ENCODE data around the gene PKHD1.

The PKHD1 gene

GRCh38 chr6:51663525-51663924, 423.9 kb downstream of the PKHD1 start:
- no peak for TF ChIP-seq ISL1 (CRISPR knock-in tag; IDR thresholded peaks at IDR 0.05)
- TF ChIP-seq, protein P1, sequence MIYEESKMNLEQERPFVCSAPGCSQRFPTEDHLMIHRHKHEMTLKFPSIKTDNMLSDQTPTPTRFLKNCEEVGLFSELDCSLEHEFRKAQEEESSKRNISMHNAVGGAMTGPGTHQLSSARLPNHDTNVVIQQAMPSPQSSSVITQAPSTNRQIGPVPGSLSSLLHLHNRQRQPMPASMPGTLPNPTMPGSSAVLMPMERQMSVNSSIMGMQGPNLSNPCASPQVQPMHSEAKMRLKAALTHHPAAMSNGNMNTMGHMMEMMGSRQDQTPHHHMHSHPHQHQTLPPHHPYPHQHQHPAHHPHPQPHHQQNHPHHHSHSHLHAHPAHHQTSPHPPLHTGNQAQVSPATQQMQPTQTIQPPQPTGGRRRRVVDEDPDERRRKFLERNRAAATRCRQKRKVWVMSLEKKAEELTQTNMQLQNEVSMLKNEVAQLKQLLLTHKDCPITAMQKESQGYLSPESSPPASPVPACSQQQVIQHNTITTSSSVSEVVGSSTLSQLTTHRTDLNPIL (CRISPR knock-in tag; IDR thresholded peaks at IDR 0.05; ENCODE audit: low read depth): no peak
- no peak for TF ChIP-seq BACH2 (CRISPR knock-in tag; IDR thresholded peaks at IDR 0.05; ENCODE audit: borderline replicate concordance)
- no peak for TF ChIP-seq ZFP3 (CRISPR knock-in tag; IDR thresholded peaks at IDR 0.05)
- TF ChIP-seq, protein P2, sequence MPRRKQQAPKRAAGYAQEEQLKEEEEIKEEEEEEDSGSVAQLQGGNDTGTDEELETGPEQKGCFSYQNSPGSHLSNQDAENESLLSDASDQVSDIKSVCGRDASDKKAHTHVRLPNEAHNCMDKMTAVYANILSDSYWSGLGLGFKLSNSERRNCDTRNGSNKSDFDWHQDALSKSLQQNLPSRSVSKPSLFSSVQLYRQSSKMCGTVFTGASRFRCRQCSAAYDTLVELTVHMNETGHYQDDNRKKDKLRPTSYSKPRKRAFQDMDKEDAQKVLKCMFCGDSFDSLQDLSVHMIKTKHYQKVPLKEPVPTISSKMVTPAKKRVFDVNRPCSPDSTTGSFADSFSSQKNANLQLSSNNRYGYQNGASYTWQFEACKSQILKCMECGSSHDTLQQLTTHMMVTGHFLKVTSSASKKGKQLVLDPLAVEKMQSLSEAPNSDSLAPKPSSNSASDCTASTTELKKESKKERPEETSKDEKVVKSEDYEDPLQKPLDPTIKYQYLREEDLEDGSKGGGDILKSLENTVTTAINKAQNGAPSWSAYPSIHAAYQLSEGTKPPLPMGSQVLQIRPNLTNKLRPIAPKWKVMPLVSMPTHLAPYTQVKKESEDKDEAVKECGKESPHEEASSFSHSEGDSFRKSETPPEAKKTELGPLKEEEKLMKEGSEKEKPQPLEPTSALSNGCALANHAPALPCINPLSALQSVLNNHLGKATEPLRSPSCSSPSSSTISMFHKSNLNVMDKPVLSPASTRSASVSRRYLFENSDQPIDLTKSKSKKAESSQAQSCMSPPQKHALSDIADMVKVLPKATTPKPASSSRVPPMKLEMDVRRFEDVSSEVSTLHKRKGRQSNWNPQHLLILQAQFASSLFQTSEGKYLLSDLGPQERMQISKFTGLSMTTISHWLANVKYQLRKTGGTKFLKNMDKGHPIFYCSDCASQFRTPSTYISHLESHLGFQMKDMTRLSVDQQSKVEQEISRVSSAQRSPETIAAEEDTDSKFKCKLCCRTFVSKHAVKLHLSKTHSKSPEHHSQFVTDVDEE (CRISPR knock-in tag; IDR thresholded peaks at IDR 0.05): no peak
- TF ChIP-seq CSRNP3 (CRISPR knock-in tag; IDR thresholded peaks at IDR 0.05): no peak
- TF ChIP-seq ZNF70 (CRISPR knock-in tag; IDR thresholded peaks at IDR 0.05): no peak
- no peak for TF ChIP-seq OSR1 (CRISPR knock-in tag; IDR thresholded peaks at IDR 0.05)
- ATAC-seq: no peak

DNA sequence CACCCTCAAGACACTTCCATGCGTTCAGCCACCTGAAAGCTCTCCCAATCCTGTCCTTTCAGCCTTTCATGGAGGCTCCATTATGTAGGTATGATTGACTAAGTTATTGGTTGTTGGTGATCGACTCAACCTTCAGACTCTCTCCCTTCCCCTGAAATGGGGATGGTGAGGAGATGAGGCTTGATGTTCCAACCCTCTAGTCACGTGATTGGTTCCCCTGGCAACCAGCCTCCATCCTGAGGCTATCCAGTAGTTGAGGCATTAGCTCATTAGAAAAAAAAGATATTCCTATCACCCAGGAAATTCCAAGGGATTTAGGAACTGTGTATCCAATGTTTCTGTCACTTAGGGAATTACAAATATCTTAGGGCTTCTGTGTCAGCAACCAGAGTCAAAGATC, 426.6 kb downstream of the PKHD1 start:
- no peak for ATAC-seq
- TF ChIP-seq ESRRG (CRISPR knock-in tag; IDR thresholded peaks at IDR 0.05): no peak
- no peak for TF ChIP-seq RARB (CRISPR knock-in tag; IDR thresholded peaks at IDR 0.05)
- TF ChIP-seq TOX (CRISPR knock-in tag; IDR thresholded peaks at IDR 0.05; ENCODE audit: borderline replicate concordance): no peak
- no peak for TF ChIP-seq ZFP3 (CRISPR knock-in tag; IDR thresholded peaks at IDR 0.05)
- no peak for TF ChIP-seq POU6F1 (CRISPR knock-in tag; IDR thresholded peaks at IDR 0.05; ENCODE audit: borderline replicate concordance, low read depth)

- no peak for TF ChIP-seq ZFP3 (CRISPR knock-in tag; IDR thresholded peaks at IDR 0.05)
- TF ChIP-seq, protein P2 (CRISPR knock-in tag; IDR thresholded peaks at IDR 0.05): no peak
- TF ChIP-seq BACH2 (CRISPR knock-in tag; IDR thresholded peaks at IDR 0.05; ENCODE audit: borderline replicate concordance): no peak
- TF ChIP-seq TOX (CRISPR knock-in tag; IDR thresholded peaks at IDR 0.05; ENCODE audit: borderline replicate concordance): no peak
- TF ChIP-seq ZNF565 (CRISPR knock-in tag; conservative IDR thresholded peaks at IDR 0.05; ENCODE audit: low read depth): no peak
- no peak for TF ChIP-seq TCF4 (CRISPR knock-in tag; IDR thresholded peaks at IDR 0.05; ENCODE audit: borderline replicate concordance)
- TF ChIP-seq ESRRG (CRISPR knock-in tag; IDR thresholded peaks at IDR 0.05): no peak
- no peak for TF ChIP-seq OSR1 (CRISPR knock-in tag; IDR thresholded peaks at IDR 0.05)
- TF ChIP-seq RARB (CRISPR knock-in tag; IDR thresholded peaks at IDR 0.05): no peak
- no peak for TF ChIP-seq ZNF70 (CRISPR knock-in tag; IDR thresholded peaks at IDR 0.05)
- ATAC-seq: no peak
Observed at GRCh38 chr6:51657491-51657890, 429.9 kb downstream of the PKHD1 start.

DNA sequence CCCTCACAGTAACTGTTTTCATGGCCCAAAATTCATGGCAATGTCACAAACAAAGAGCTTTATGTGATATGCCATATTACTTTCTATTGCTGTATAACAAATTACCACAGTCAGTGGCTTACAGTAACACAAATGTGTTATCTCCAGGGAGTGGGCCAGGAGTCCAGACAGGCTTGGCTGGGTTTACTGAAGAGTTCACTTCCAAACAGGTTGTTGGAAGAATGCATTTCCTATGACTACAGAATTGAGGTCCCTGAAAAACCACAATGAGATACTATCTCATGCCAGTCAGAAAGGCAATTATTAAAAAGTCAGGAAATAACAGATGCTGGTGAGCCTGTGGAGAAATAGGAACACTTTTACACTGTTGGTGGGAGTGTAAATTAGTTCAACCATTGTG, 431.9 kb downstream of the PKHD1 start:
- no peak for ATAC-seq
- no peak for TF ChIP-seq ZFP3 (CRISPR knock-in tag; IDR thresholded peaks at IDR 0.05)
- TF ChIP-seq RARB (CRISPR knock-in tag; IDR thresholded peaks at IDR 0.05): no peak

DNA sequence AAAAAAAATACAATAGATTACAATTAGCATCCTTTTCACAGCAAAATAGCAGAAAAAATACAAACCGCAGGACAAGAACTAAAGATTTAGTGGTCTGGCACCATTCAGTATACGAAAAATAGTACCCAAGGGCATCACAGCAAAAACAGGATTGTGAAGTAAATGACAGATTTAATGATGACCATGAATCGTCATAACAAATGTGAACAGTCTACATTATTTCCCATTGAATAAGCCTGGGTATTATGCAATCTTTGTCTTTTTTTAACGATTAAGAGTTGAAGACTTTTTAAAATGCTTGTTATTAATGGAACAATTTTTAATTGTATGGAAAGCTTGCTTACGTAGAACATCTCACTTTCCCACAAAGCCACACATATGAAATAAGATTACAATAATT, 432.8 kb downstream of the PKHD1 start:
- no peak for ATAC-seq
- TF ChIP-seq GLIS3 (CRISPR knock-in tag; IDR thresholded peaks at IDR 0.05): no peak
- no peak for TF ChIP-seq CSDC2 (CRISPR knock-in tag; IDR thresholded peaks at IDR 0.05)
- no peak for TF ChIP-seq CSRNP3 (CRISPR knock-in tag; IDR thresholded peaks at IDR 0.05)
- no peak for TF ChIP-seq ZNF70 (CRISPR knock-in tag; IDR thresholded peaks at IDR 0.05)
- TF ChIP-seq BACH2 (CRISPR knock-in tag; IDR thresholded peaks at IDR 0.05; ENCODE audit: borderline replicate concordance): no peak
- no peak for TF ChIP-seq POU6F1 (CRISPR knock-in tag; IDR thresholded peaks at IDR 0.05; ENCODE audit: borderline replicate concordance, low read depth)
- TF ChIP-seq PPARA (CRISPR knock-in tag; IDR thresholded peaks at IDR 0.05; ENCODE audit: borderline replicate concordance): no peak
